Naive thymus-derived CD4-positive, alpha-beta T cell (primary cell): Measurements from ENCODE around the gene CLASRP. TPM values are rescaled to one million over a fixed set of nuclear protein-coding genes. Genes with fewer than 3 reads are reported as not detected.

Experiments used
- ATAC-seq: fragments of 150-1000 bp; cut with Tn5 transposase; 2 replicates; pipeline ENCODE4 v1.10.0; 2021; ENCODE audit warnings: mild to moderate bottlenecking, moderate library complexity
- CTCF ChIA-PET: fragments of 350-600 bp; sonication (Branson Sonifier 250); formaldehyde crosslinking; loops from one replicate; lab custom pipeline; 2021; ENCODE audit warnings: antibody characterized with exemption; lab: Charles Lee
- POLR2A ChIA-PET: fragments of 350-600 bp; sonication (Branson Sonifier 250); formaldehyde crosslinking; loops from one replicate; lab custom pipeline; 2021; ENCODE audit warnings: antibody characterized with exemption, inconsistent platforms; lab: Charles Lee
- DNase-seq, 9 donors: peaks; one replicate each; pipeline versions ENCODE4 v3.0.0 to v3.0.0-alpha.2; 2020 to 2022; ENCODE audit warnings: mixed read lengths in 1 of 9
- H3K27ac ChIP-seq: one replicate; pipeline ENCODE4 v1.7.0; 2013; ENCODE audit warnings: mild to moderate bottlenecking, low read depth, low read length, moderate library complexity
- H3K27me3 ChIP-seq, 2 donors: one replicate each; pipeline ENCODE4 v1.7.0; 2013; ENCODE audit warnings: low read length in 2 of 2, mild to moderate bottlenecking in 2 of 2, moderate library complexity in 2 of 2; ENCODE audit not compliant: control insufficient read depth in 2 of 2, insufficient read depth in 2 of 2
- H3K36me3 ChIP-seq, 3 experiments: 1 replicate in 2 of 3; 2 replicates in 1 of 3; pipeline ENCODE4 v1.7.0; 2013; ENCODE audit warnings: low read length in 3 of 3, mild to moderate bottlenecking in 3 of 3, moderate library complexity in 1 of 3; ENCODE audit not compliant: insufficient read depth in 3 of 3, control insufficient read depth in 2 of 3
- H3K4me1 ChIP-seq, 2 donors: one replicate each; pipeline ENCODE4 v1.7.0; 2013; ENCODE audit warnings: low read length in 2 of 2, mild to moderate bottlenecking in 2 of 2, moderate library complexity in 1 of 2; ENCODE audit not compliant: control insufficient read depth in 2 of 2, insufficient read depth in 2 of 2
- H3K4me3 ChIP-seq: 2 replicates; pipeline ENCODE4 v1.7.0; 2013; ENCODE audit warnings: mild to moderate bottlenecking, low read length
- H3K9me3 ChIP-seq, 3 experiments: 1 replicate in 2 of 3; 2 replicates in 1 of 3; pipeline ENCODE4 v1.7.0; 2013; ENCODE audit warnings: low read length in 3 of 3; ENCODE audit not compliant: control insufficient read depth in 2 of 3
- H3K27ac Mint-ChIP-seq, 9 donors: one replicate each; pipeline ENCODE4 v1.8.0; 2020 to 2022; ENCODE audit warnings: mixed read lengths in 9 of 9, mild to moderate bottlenecking in 8 of 9, moderate library complexity in 5 of 9, inconsistent platforms in 2 of 9
- H3K27me3 Mint-ChIP-seq, 5 donors: one replicate each; pipeline ENCODE4 v1.8.0; 2021 to 2022; ENCODE audit warnings: mixed read lengths in 5 of 5, mild to moderate bottlenecking in 1 of 5
- H3K36me3 Mint-ChIP-seq, 5 donors: one replicate each; pipeline ENCODE4 v1.8.0; 2020 to 2022; ENCODE audit warnings: mixed read lengths in 5 of 5, mild to moderate bottlenecking in 3 of 5, inconsistent platforms in 1 of 5
- H3K4me1 Mint-ChIP-seq, 7 donors: one replicate each; pipeline ENCODE4 v1.8.0; 2020 to 2022; ENCODE audit warnings: mixed read lengths in 7 of 7, mild to moderate bottlenecking in 3 of 7, inconsistent platforms in 1 of 7
- H3K4me3 Mint-ChIP-seq, 10 donors: one replicate each; pipeline ENCODE4 v1.8.0; 2020 to 2022; ENCODE audit warnings: mild to moderate bottlenecking in 10 of 10, mixed read lengths in 10 of 10, moderate library complexity in 6 of 10, inconsistent platforms in 2 of 10
- H3K9me3 Mint-ChIP-seq, 11 donors: one replicate each; pipeline ENCODE4 v1.8.0; 2020 to 2022; ENCODE audit warnings: mixed read lengths in 11 of 11, mild to moderate bottlenecking in 4 of 11, inconsistent platforms in 1 of 11, moderate library complexity in 1 of 11
- intact Hi-C, 2 donors: fragments of 100-400 bp; cut with micrococcal nuclease; formaldehyde crosslinking; loops; one replicate each; pipeline ENCODE4 v1.15.1; 2023
- polyA plus RNA-seq, 2 donors: library from polyadenylated mRNA; unstranded; fragments of 300-500 nt; fragmentation: Illumina TruSeq; gene quantifications; one replicate each; pipeline ENCODE4 v1.2.3, GENCODE V29; 2021
- total RNA-seq, 6 experiments: library from RNA in 5 of 6; stranded (reverse) in 5 of 6; gene quantifications; 1 replicate in 5 of 6; 2 replicates in 1 of 6; pipeline ENCODE4 v1.2.3 and lab custom pipeline; 2021 to 2026

Gene CLASRP
- total and polyA plus RNA-seq, 7 experiments from 2014 or later = 3.6 to 185 (median 152) TPM

DNA sequence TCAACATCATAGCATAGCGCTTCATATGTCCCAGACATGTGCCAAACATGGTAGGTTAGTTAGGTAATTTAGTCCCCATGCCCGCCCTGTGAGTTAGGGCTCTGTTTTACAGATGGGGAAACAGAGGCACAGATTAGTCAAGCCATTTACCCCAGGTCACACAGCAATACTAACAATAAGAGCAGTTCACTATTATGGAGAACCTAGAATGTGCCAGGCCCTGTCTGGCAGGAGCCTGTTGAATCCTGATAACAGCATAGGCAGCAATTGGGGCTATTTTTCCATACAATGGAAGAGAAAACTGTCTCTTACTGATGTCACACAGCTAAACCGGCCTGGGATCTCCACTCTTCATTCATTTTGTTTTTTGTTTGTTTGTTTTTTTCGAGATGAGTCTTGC, 47.6 kb downstream of the CLASRP start:
- ATAC-seq (no peak), DNase-seq (no peak)
- H3K36me3 Mint-ChIP-seq = peaks cover 7 to 25% (median 14%) of the 10 kb centered on the region in 5 donors
- no peaks in the 10 kb centered on the region for H3K27me3 Mint-ChIP-seq
- peaks cover 23 to 44% (median 34%) of the 10 kb centered on the region in 7 donors for H3K4me1 Mint-ChIP-seq
- Histone ChIP-seq H3K9me3 (no peaks in the 10 kb centered on the region), H3K4me3 (no peak overlapping the region), H3K27ac (no peak overlapping the region), H3K36me3 (peaks cover 0 to 29% (median 4%) of the 10 kb centered on the region in 3 experiments), H3K4me1 (peaks cover 13 to 30% of the 10 kb centered on the region in 2 donors), H3K27me3 (no peaks in the 10 kb centered on the region)
- H3K27ac Mint-ChIP-seq = peak overlapping the region; percentile 7 to 90 (median 71)
- H3K9me3 Mint-ChIP-seq = peaks cover 0 to 2% (median 0%) of the 10 kb centered on the region in 11 donors
- intact Hi-C loops = no loop called here
- H3K4me3 Mint-ChIP-seq = no peak overlapping the region
- CTCF ChIA-PET = no interaction called here
- POLR2A ChIA-PET = interaction anchor here (0.9 kb wide), 1 partner anchor 30 kb away, joined by 3 read pairs; no protein-coding TSS in a partner anchor

DNA sequence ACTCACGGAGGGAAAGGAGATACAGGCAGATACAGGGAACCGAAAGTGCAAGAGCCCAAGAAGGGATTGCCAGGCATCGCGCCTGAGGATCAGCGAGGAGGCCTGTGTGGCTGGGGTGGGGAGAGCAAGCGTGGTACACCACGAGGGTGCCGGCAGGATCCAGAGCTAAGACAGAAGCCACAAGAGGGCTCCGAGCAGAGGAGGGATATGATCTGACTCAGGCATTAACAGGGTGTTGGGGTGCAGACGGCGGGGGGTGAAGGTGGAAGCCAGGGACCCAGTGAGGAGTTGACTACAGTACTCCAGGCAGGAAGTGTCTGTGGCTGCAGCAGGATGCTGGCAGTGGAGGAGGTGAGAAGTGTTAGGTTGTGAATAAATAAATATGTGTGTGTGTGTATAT, 48.7 kb downstream of the CLASRP start:
- Mint-ChIP-seq H3K9me3 (peaks cover 0 to 4% (median 0%) of the 10 kb centered on the region in 11 donors), H3K36me3 (peaks cover 0 to 18% (median 8%) of the 10 kb centered on the region in 5 donors), H3K27me3 (no peaks in the 10 kb centered on the region), H3K27ac (peak overlapping the region; percentile 74 to 96 (median 88)), H3K4me1 (peaks cover 20 to 41% (median 31%) of the 10 kb centered on the region in 7 donors), H3K4me3 (peak overlapping the region; percentile 27 to 83 (median 64))
- H3K4me1 ChIP-seq = peaks cover 13 to 30% of the 10 kb centered on the region in 2 donors
- peak overlapping the region; percentile 38 for H3K27ac ChIP-seq
- POLR2A ChIA-PET = interaction anchor here (0.7 to 1.3 kb wide), 2 partner anchors 9 to 408 kb away, joined by 4 to 6 read pairs; partner anchors contain the start of gene GEMIN7
- ATAC-seq (peak; percentile 63), DNase-seq (peak in 6 of 9 donors; percentile 17 to 47 (median 42))
- H3K9me3 ChIP-seq = no peaks in the 10 kb centered on the region
- intact Hi-C loops = no loop called here
- no peaks in the 10 kb centered on the region for H3K27me3 ChIP-seq
- peaks cover 0 to 19% (median 4%) of the 10 kb centered on the region in 3 experiments for H3K36me3 ChIP-seq
- no peak overlapping the region for H3K4me3 ChIP-seq
- CTCF ChIA-PET = interaction anchor here (0.6 kb wide), 1 partner anchor 1310 kb away, joined by 3 read pairs; no protein-coding TSS in a partner anchor

DNA sequence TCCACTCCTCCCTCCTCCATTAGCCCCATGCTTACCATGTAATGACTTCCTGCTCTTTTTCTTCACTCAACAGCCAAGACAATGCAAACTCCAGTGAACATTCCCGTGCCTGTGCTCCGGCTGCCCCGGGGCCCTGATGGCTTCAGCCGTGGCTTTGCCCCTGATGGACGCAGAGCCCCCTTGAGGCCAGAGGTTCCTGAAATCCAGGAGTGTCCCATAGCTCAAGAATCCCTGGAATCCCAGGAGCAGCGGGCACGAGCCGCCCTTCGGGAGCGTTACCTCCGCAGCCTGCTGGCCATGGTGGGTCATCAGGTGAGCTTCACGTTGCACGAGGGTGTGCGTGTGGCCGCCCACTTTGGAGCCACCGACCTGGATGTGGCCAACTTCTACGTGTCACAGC, 51.2 kb downstream of the CLASRP start:
- H3K4me3 ChIP-seq = no peak overlapping the region
- no peak for ATAC-seq
- intact Hi-C loops = loop anchor here in 1 of 2 donors (5.0 kb wide), 4 partner anchors 37 to 797 kb away; partner anchors contain the start of genes BCL3, IRF2BP1 and MARK4
- H3K4me1 Mint-ChIP-seq = peaks cover 38 to 63% (median 52%) of the 10 kb centered on the region in 7 donors
- POLR2A ChIA-PET = interaction anchor here (1.0 to 3.8 kb wide), 3 partner anchors 11 to 88 kb away, joined by 3 to 22 read pairs (median 9); partner anchors contain the start of genes GEMIN7 and TRAPPC6A
- no peaks in the 10 kb centered on the region for H3K9me3 ChIP-seq
- no peaks in the 10 kb centered on the region for H3K27me3 ChIP-seq
- peak overlapping the region in 1 of 9 donors; percentile 51 for H3K27ac Mint-ChIP-seq
- CTCF ChIA-PET = no interaction called here
- peaks cover 0 to 18% (median 8%) of the 10 kb centered on the region in 5 donors for H3K36me3 Mint-ChIP-seq
- H3K4me1 ChIP-seq = peaks cover 28 to 46% of the 10 kb centered on the region in 2 donors
- peaks cover 0 to 8% (median 0%) of the 10 kb centered on the region in 11 donors for H3K9me3 Mint-ChIP-seq
- no peaks in the 10 kb centered on the region for H3K27me3 Mint-ChIP-seq
- H3K36me3 ChIP-seq = peaks cover 0 to 18% (median 4%) of the 10 kb centered on the region in 3 experiments
- H3K27ac ChIP-seq = no peak overlapping the region
- H3K4me3 Mint-ChIP-seq = peak overlapping the region in 4 of 10 donors; percentile 10 to 29 (median 29)
- no peak for DNase-seq

DNA sequence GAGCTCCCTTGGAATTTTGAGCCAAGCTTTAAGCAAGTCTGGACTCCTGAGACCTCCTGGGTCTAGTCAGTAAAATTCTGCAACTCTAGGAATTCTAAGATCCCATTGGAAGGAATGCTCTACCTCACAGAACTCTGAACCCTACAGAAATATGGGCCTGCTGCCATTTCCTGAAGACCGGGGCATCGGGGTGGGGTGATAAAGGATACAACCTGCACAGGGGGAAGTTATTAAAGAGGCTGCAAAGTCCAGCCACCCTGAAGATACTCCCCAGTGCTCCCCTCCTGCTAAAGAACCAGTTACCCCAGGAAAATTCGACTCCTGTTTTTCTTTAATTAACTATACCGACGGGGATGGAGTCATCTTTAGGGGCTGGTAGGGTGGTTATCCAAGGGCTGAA, 51.8 kb downstream of the CLASRP start:
- Mint-ChIP-seq H3K27ac (peak overlapping the region in 3 of 9 donors; percentile 46 to 98 (median 97)), H3K36me3 (peaks cover 0 to 18% (median 4%) of the 10 kb centered on the region in 5 donors)

DNA sequence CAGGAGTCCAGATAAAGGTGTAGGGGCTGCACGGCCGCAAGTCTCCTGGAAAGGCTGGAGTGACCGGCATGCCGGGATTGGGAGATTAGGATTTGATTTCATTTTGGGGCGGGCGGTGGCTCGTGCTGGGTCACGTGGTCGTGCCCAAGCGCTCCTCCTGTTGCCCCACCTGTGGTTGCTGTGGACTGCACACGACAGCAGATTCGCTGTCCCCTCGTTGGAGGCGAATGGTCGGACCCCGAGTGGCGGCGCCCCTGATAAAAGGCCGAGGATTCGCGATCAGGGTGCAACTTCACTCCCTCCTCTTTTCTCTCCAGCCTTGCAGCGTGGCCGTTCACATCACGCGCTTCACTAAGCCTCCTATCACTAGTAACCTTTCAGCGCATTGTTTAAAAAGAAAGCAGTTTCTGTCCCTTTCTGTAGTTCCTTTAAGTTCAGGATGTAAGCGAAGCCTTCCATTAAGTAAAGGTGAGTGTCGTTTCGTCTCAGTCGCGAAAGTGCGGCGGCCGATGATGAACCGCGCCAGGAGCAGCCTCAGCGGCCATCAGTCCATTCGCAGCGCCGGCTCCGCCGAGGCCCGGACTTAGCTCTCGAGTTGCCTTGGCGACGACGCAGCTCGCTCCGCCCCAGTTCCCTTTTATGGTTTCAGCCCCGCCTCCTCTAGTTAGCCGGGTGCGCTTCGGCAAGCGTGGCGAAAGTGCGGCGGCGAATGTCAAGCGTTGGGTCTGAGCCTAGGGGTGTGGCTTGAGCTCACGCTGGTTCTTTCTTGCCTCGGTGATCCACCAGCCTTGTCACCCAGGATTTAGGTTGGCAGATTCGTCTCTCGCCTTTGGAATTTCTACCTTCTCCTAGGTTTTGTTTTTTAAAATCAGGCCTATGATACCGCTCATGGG, 52.4 kb downstream of the CLASRP start:
- Histone ChIP-seq H3K4me1 (peaks cover 33 to 54% of the 10 kb centered on the region in 2 donors), H3K36me3 (peaks cover 0 to 13% (median 4%) of the 10 kb centered on the region in 3 experiments), H3K27ac (peak overlapping the region; percentile 90), H3K4me3 (peak overlapping the region; percentile 75), H3K27me3 (no peaks in the 10 kb centered on the region), H3K9me3 (no peaks in the 10 kb centered on the region)
- peaks cover 0 to 8% (median 0%) of the 10 kb centered on the region in 11 donors for H3K9me3 Mint-ChIP-seq
- peaks cover 0 to 17% (median 4%) of the 10 kb centered on the region in 5 donors for H3K36me3 Mint-ChIP-seq
- intact Hi-C loops = loop anchor here (1.0 to 5.0 kb wide), 6 partner anchors 36 to 796 kb away; partner anchors contain the start of genes CLASRP (in 2 of the 2), BCL3 (in 1 of the 2), IRF2BP1 (in 1 of the 2) and MARK4 (in 1 of the 2)
- peak; percentile 91 to 97 (median 95) for DNase-seq
- ChIA-PET POLR2A (interaction anchor here (0.8 to 3.8 kb wide), 15 partner anchors 8 to 201 kb away, joined by 3 to 36 read pairs (median 9); partner anchors contain the start of genes BLOC1S3, CLPTM1, GEMIN7 and TOMM40), CTCF (interaction anchor here (0.6 to 2.1 kb wide), 5 partner anchors 11 to 137 kb away, joined by 3 to 11 read pairs (median 3); partner anchors contain the start of genes BLOC1S3 and TRAPPC6A)
- peak overlapping the region; percentile 87 to 99 (median 96) for H3K4me3 Mint-ChIP-seq
- H3K27ac Mint-ChIP-seq = peak overlapping the region; percentile 96 to 100 (median 98)
- peaks cover 46 to 73% (median 60%) of the 10 kb centered on the region in 7 donors for H3K4me1 Mint-ChIP-seq
- H3K27me3 Mint-ChIP-seq = no peaks in the 10 kb centered on the region
- ATAC-seq = peak; percentile 88

More for the DNA sequence above, 51.8 kb downstream of the CLASRP start:
- H3K36me3 ChIP-seq = peaks cover 0 to 13% (median 4%) of the 10 kb centered on the region in 3 experiments
- H3K4me3 ChIP-seq = no peak overlapping the region
- intact Hi-C loops = loop anchor here (1.0 to 5.0 kb wide), 6 partner anchors 37 to 797 kb away; partner anchors contain the start of genes CLASRP (in 2 of the 2), BCL3 (in 1 of the 2), IRF2BP1 (in 1 of the 2) and MARK4 (in 1 of the 2)
- Mint-ChIP-seq H3K9me3 (peaks cover 0 to 8% (median 0%) of the 10 kb centered on the region in 11 donors), H3K4me3 (peak overlapping the region in 2 of 10 donors; percentile 12 to 31), H3K27me3 (no peaks in the 10 kb centered on the region), H3K4me1 (peaks cover 41 to 66% (median 55%) of the 10 kb centered on the region in 7 donors)
- CTCF ChIA-PET = no interaction called here
- no peaks in the 10 kb centered on the region for H3K9me3 ChIP-seq
- H3K27ac ChIP-seq = peak overlapping the region; percentile 90
- ATAC-seq = no peak
- H3K27me3 ChIP-seq = no peaks in the 10 kb centered on the region
- no peak for DNase-seq
- POLR2A ChIA-PET = interaction anchor here (1.0 to 3.8 kb wide), 3 partner anchors 12 to 88 kb away, joined by 3 to 22 read pairs (median 9); partner anchors contain the start of genes GEMIN7 and TRAPPC6A
- H3K4me1 ChIP-seq = peaks cover 28 to 51% of the 10 kb centered on the region in 2 donors
